Measurements from ENCODE around the gene WDR27.

Gene WDR27

DNA sequence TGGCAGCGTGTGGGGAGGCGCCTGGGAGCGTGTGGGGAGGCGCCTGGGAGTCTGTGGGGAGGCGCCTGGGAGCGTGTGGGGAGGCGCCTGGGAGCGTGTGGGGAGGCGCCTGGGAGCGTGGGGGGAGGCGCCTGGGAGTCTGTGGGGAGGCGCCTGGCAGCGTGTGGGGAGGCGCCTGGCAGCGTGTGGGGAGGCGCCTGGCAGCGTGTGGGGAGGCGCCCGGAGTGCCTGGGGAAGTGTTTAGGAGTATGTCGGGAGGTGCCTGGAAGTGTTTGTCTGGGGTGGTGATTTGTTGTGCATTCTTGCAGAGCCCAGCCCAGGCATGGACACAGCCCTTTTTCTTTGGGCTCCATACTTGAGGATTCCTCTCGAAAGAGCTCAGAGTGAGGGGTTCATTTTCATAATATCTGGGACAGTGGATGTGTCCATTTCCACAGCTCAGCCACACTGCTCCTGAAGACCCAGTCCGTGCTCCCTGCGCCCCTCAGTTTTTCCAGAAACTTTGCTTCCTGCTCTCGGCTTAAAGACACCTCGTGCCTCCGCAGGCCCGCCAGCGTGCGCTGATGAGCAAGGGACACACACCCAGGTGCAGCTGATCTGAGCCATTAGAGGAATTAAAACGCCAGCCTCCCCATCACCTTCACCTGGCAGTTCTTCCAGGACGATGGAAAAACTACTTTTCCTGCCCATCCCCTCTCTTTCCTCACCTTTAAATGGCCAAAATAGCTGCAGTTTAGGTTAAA lies 276.0 kb downstream of the WDR27 start:
- Histone ChIP-seq H3K4ac (ENCODE audit: low read length) (peak overlapping the region; percentile 58), H2BK120ac (ENCODE audit: low read depth, low read length) (no peak overlapping the region), H3K9ac (ENCODE audit: low read depth, low read length, poor library complexity) (no peak overlapping the region), H2AFZ (ENCODE audit: low read length) (no peak overlapping the region), H3K27ac (replicated peaks; ENCODE audit: low read length) (no peak overlapping the region), H3K9me3 (replicated peaks in 1 of 2; ENCODE audit: control insufficient read depth in 2 of 2, insufficient read depth in 1 of 2, low read depth in 1 of 2, low read length in 2 of 2) (peaks cover 15 to 23% of the 10 kb centered on the region in 2 donors), H3K36me3 (replicated peaks in 1 of 2; ENCODE audit: control insufficient read depth in 2 of 2, insufficient read depth in 2 of 2, low read length in 2 of 2) (peaks cover 0 to 2% of the 10 kb centered on the region in 2 donors), H4K91ac (ENCODE audit: low read depth, low read length, poor library complexity) (peak overlapping the region; percentile 9), H3K79me1 (ENCODE audit: low read depth, low read length) (no peaks in the 10 kb centered on the region), H3K27me3 (ENCODE audit: control insufficient read depth in 3 of 3, insufficient read depth in 3 of 3, low read depth in 1 of 3, low read length in 3 of 3) (no peaks in the 10 kb centered on the region), H2AK5ac (ENCODE audit: low read depth, low read length) (peak overlapping the region; percentile 58), H2BK12ac (ENCODE audit: low read length) (peak overlapping the region; percentile 99), H3K18ac (ENCODE audit: low read length) (peak overlapping the region; percentile 55), H2BK15ac (ENCODE audit: low read length) (peak overlapping the region; percentile 88), H4K8ac (ENCODE audit: low read depth, low read length) (no peak overlapping the region), H3K4me1 (ENCODE audit: control insufficient read depth in 2 of 2, insufficient read depth in 1 of 2, low read depth in 1 of 2, low read length in 2 of 2) (peaks cover 18 to 20% of the 10 kb centered on the region in 2 donors), H3K4me3 (ENCODE audit: low read length in 2 of 2) (no peak overlapping the region), H3K4me2 (ENCODE audit: insufficient read depth, low read length, poor library complexity, severe bottlenecking) (no peak overlapping the region), H2BK5ac (ENCODE audit: low read length) (no peak overlapping the region), H3K23ac (ENCODE audit: low read depth, low read length, poor library complexity) (peak overlapping the region; percentile 20), H3K14ac (ENCODE audit: low read length) (no peak overlapping the region)
- no CpG with 5 or more reads among the region's 31 CpGs for WGBS, 2 donors (ENCODE audit: extremely low coverage in 2 of 2, insufficient read length in 2 of 2, insufficient replicate concordance in 1 of 2)
- no peak for DNase-seq (ENCODE audit: low spot score)

DNA sequence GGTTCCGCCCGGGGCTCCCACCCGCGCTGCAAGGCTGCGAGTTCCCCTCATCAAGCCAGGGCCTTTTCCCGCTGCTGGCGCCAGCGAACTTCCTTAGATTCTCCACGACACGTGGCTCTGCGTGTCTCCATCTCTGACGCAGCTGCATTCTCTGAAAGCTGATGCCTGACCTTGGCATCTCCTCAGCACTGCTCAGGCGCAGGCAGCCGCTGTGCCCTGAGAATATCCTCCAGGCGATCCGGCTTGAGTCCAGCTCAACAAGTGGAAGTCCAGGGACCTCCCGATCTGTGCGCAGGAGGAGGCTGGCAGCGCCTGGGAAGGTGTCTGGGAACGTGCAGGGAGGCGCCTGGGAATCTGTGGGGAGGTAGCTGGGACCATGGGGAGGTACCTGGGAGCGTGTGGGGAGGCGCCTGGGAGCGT lies 277.0 kb downstream of the WDR27 start:
- Histone ChIP-seq H2AK5ac (ENCODE audit: low read depth, low read length) (peak overlapping the region; percentile 98), H3K9me3 (replicated peaks in 1 of 2; ENCODE audit: control insufficient read depth in 2 of 2, insufficient read depth in 1 of 2, low read depth in 1 of 2, low read length in 2 of 2) (peaks cover 7 to 20% of the 10 kb centered on the region in 2 donors), H3K4ac (ENCODE audit: low read length) (no peak overlapping the region), H4K8ac (ENCODE audit: low read depth, low read length) (no peak overlapping the region), H3K4me3 (ENCODE audit: low read length in 2 of 2) (no peak overlapping the region), H4K91ac (ENCODE audit: low read depth, low read length, poor library complexity) (no peak overlapping the region), H2BK120ac (ENCODE audit: low read depth, low read length) (no peak overlapping the region), H3K27ac (replicated peaks; ENCODE audit: low read length) (no peak overlapping the region), H3K4me1 (ENCODE audit: control insufficient read depth in 2 of 2, insufficient read depth in 1 of 2, low read depth in 1 of 2, low read length in 2 of 2) (peaks cover 18 to 20% of the 10 kb centered on the region in 2 donors), H3K18ac (ENCODE audit: low read length) (peak overlapping the region; percentile 74), H2BK15ac (ENCODE audit: low read length) (peak overlapping the region; percentile 99), H3K23ac (ENCODE audit: low read depth, low read length, poor library complexity) (no peak overlapping the region), H2AFZ (ENCODE audit: low read length) (no peak overlapping the region), H3K79me1 (ENCODE audit: low read depth, low read length) (no peaks in the 10 kb centered on the region), H3K9ac (ENCODE audit: low read depth, low read length, poor library complexity) (no peak overlapping the region), H3K14ac (ENCODE audit: low read length) (no peak overlapping the region), H3K36me3 (replicated peaks in 1 of 2; ENCODE audit: control insufficient read depth in 2 of 2, insufficient read depth in 2 of 2, low read length in 2 of 2) (no peaks in the 10 kb centered on the region), H2BK5ac (ENCODE audit: low read length) (peak overlapping the region; percentile 77), H2BK12ac (ENCODE audit: low read length) (peak overlapping the region; percentile 88), H3K4me2 (ENCODE audit: insufficient read depth, low read length, poor library complexity, severe bottlenecking) (no peak overlapping the region), H3K27me3 (ENCODE audit: control insufficient read depth in 3 of 3, insufficient read depth in 3 of 3, low read depth in 1 of 3, low read length in 3 of 3) (no peaks in the 10 kb centered on the region)
- WGBS, 2 donors (ENCODE audit: extremely low coverage in 2 of 2, insufficient read length in 2 of 2, insufficient replicate concordance in 1 of 2), result no CpG with 5 or more reads among the region's 24 CpGs
- DNase-seq (ENCODE audit: low spot score), result no peak

DNA sequence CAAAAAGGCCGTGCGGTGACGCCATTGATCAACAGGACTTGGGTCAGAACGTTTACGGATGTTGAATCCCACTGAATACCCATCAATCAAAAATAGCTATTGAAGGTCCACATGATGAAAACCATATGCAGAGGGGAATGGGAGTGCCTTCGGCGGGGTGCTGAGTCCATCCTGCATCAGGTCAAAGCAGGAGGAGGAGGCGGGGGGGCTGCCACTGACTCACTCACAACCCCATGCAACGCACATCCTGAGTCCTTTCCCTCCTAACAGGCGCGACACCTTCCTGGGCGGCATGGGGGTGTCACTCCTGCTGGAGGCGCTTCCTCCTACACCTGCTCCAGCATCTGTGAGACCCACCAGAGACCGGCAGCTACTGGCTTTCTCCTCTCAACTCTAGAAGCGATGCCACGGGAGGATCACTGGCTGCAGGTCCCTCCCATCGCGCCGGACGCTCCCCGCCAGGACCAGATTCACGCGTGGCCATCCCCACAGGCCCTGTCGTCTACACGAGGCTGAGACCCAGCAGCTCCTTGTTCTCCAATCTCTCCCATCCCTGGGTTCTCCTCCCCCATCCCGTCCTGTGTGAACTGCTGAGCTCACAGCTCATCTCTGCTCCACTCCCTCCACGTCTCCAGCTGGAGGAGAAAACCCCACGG lies 277.6 kb downstream of the WDR27 start:
- no peak overlapping the region for H3K4me3 ChIP-seq (ENCODE audit: low read length in 2 of 2)
- no peak overlapping the region for H3K9ac ChIP-seq (ENCODE audit: low read depth, low read length, poor library complexity)
- peaks cover 2 to 14% of the 10 kb centered on the region in 2 donors for H3K9me3 ChIP-seq (replicated peaks in 1 of 2; ENCODE audit: control insufficient read depth in 2 of 2, insufficient read depth in 1 of 2, low read depth in 1 of 2, low read length in 2 of 2)
- H3K23ac ChIP-seq (ENCODE audit: low read depth, low read length, poor library complexity), result no peak overlapping the region
- no peaks in the 10 kb centered on the region for H3K36me3 ChIP-seq (replicated peaks in 1 of 2; ENCODE audit: control insufficient read depth in 2 of 2, insufficient read depth in 2 of 2, low read length in 2 of 2)
- no peak overlapping the region for H3K14ac ChIP-seq (ENCODE audit: low read length)
- H2AK5ac ChIP-seq (ENCODE audit: low read depth, low read length), result peak overlapping the region; percentile 98
- peak overlapping the region; percentile 77 for H2BK5ac ChIP-seq (ENCODE audit: low read length)
- H3K4me2 ChIP-seq (ENCODE audit: insufficient read depth, low read length, poor library complexity, severe bottlenecking), result no peak overlapping the region
- H4K91ac ChIP-seq (ENCODE audit: low read depth, low read length, poor library complexity), result peak overlapping the region; percentile 58
- H2BK15ac ChIP-seq (ENCODE audit: low read length), result peak overlapping the region; percentile 99
- peak overlapping the region; percentile 77 for H3K18ac ChIP-seq (ENCODE audit: low read length)
- no peak overlapping the region for H3K27ac ChIP-seq (replicated peaks; ENCODE audit: low read length)
- peak overlapping the region; percentile 26 for H3K4ac ChIP-seq (ENCODE audit: low read length)
- H3K27me3 ChIP-seq (ENCODE audit: control insufficient read depth in 3 of 3, insufficient read depth in 3 of 3, low read depth in 1 of 3, low read length in 3 of 3), result no peaks in the 10 kb centered on the region
- no CpG with 5 or more reads among the region's 28 CpGs for WGBS, 2 donors (ENCODE audit: extremely low coverage in 2 of 2, insufficient read length in 2 of 2, insufficient replicate concordance in 1 of 2)
- no peak overlapping the region for H2BK120ac ChIP-seq (ENCODE audit: low read depth, low read length)
- H3K79me1 ChIP-seq (ENCODE audit: low read depth, low read length), result no peaks in the 10 kb centered on the region
- peak overlapping the region; percentile 25 for H4K8ac ChIP-seq (ENCODE audit: low read depth, low read length)
- H2BK12ac ChIP-seq (ENCODE audit: low read length), result peak overlapping the region; percentile 88
- peaks cover 18 to 20% of the 10 kb centered on the region in 2 donors for H3K4me1 ChIP-seq (ENCODE audit: control insufficient read depth in 2 of 2, insufficient read depth in 1 of 2, low read depth in 1 of 2, low read length in 2 of 2)
- DNase-seq (ENCODE audit: low spot score), result no peak
- H2AFZ ChIP-seq (ENCODE audit: low read length), result no peak overlapping the region

DNA sequence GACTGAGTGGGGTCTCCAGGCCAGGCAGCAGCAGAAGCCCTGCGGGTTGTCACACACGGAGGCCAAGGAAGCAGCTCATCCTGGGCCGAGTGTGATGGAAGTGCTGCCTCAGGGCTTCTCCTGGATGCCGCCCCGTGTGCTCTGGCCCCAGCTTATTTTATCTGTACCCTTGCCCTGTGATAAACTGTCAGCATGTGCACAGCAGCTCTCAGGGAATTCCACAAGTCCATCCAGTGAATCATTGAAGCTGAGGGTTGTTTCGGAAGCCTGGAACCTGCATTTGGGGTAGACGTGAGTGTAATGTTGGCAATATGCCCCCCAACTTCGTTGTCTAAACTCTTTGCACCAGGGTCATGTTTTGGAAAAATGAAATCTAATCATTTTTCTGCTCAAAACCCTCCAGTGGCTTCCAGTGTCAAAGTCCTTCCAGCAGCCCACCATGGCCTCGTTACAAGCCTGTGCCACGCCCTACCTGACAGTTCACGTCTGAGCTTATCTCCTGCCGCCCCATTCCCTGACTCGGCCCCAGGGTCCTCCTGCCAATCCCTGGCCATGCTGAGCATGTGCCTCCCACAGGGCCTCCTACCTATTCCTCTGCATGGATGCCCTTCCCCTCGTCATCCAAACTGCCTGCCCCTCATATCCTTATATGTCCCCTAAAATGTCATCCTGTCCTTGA lies 280.1 kb downstream of the WDR27 start:
- H3K27ac ChIP-seq (replicated peaks; ENCODE audit: low read length), result no peak overlapping the region
- H2AFZ ChIP-seq (ENCODE audit: low read length), result peak overlapping the region; percentile 62
- H3K14ac ChIP-seq (ENCODE audit: low read length), result peak overlapping the region; percentile 87
- no peak overlapping the region for H4K91ac ChIP-seq (ENCODE audit: low read depth, low read length, poor library complexity)
- H3K4me2 ChIP-seq (ENCODE audit: insufficient read depth, low read length, poor library complexity, severe bottlenecking), result no peak overlapping the region
- WGBS, 2 donors (ENCODE audit: extremely low coverage in 2 of 2, insufficient read length in 2 of 2, insufficient replicate concordance in 1 of 2), result no CpG with 5 or more reads among the region's 14 CpGs
- H2AK5ac ChIP-seq (ENCODE audit: low read depth, low read length), result peak overlapping the region; percentile 86
- H3K9ac ChIP-seq (ENCODE audit: low read depth, low read length, poor library complexity), result peak overlapping the region; percentile 3
- H3K4ac ChIP-seq (ENCODE audit: low read length), result no peak overlapping the region
- no peak overlapping the region for H2BK5ac ChIP-seq (ENCODE audit: low read length)
- H3K4me3 ChIP-seq (ENCODE audit: low read length in 2 of 2), result no peak overlapping the region
- DNase-seq (ENCODE audit: low spot score), result no peak
- no peaks in the 10 kb centered on the region for H3K79me1 ChIP-seq (ENCODE audit: low read depth, low read length)
- peaks cover 4 to 7% of the 10 kb centered on the region in 2 donors for H3K4me1 ChIP-seq (ENCODE audit: control insufficient read depth in 2 of 2, insufficient read depth in 1 of 2, low read depth in 1 of 2, low read length in 2 of 2)
- H2BK120ac ChIP-seq (ENCODE audit: low read depth, low read length), result no peak overlapping the region
- H2BK15ac ChIP-seq (ENCODE audit: low read length), result no peak overlapping the region
- peak overlapping the region; percentile 77 for H3K18ac ChIP-seq (ENCODE audit: low read length)
- H4K8ac ChIP-seq (ENCODE audit: low read depth, low read length), result peak overlapping the region; percentile 50
- no peak overlapping the region for H3K23ac ChIP-seq (ENCODE audit: low read depth, low read length, poor library complexity)
- peak overlapping the region; percentile 60 for H2BK12ac ChIP-seq (ENCODE audit: low read length)
- H3K36me3 ChIP-seq (replicated peaks in 1 of 2; ENCODE audit: control insufficient read depth in 2 of 2, insufficient read depth in 2 of 2, low read length in 2 of 2), result no peaks in the 10 kb centered on the region
- H3K27me3 ChIP-seq (ENCODE audit: control insufficient read depth in 3 of 3, insufficient read depth in 3 of 3, low read depth in 1 of 3, low read length in 3 of 3), result no peaks in the 10 kb centered on the region
- peaks cover 5 to 13% of the 10 kb centered on the region in 2 donors for H3K9me3 ChIP-seq (replicated peaks in 1 of 2; ENCODE audit: control insufficient read depth in 2 of 2, insufficient read depth in 1 of 2, low read depth in 1 of 2, low read length in 2 of 2)
